ENCODE results near the gene METAP1. TPM values are rescaled to one million over a fixed set of nuclear protein-coding genes. Genes with fewer than 3 reads are reported as not detected.

The METAP1 gene
- total RNA-seq, 1 donor from 2014 or later: 41.9 TPM

DNA sequence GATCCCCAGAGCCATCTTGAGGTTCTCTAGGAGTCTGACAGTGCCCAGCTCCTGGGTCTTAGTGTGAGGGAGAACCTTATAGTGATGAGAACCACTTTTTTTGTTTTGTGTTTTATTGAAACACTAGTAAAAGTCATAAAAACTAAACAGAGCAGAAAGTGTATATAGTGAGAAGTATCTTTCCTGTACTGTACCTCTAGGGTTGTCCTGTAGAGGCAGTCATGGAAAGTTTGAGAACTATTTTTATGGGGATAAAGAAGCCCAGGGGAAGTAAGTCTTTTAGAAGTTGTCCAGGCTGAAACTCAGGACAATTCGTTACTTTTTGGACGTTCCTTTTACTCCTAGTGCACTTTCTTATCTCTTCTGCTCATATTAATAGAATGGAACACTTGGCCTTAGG, 52.2 kb downstream of the METAP1 start:
- TF ChIP-seq, protein P1, sequence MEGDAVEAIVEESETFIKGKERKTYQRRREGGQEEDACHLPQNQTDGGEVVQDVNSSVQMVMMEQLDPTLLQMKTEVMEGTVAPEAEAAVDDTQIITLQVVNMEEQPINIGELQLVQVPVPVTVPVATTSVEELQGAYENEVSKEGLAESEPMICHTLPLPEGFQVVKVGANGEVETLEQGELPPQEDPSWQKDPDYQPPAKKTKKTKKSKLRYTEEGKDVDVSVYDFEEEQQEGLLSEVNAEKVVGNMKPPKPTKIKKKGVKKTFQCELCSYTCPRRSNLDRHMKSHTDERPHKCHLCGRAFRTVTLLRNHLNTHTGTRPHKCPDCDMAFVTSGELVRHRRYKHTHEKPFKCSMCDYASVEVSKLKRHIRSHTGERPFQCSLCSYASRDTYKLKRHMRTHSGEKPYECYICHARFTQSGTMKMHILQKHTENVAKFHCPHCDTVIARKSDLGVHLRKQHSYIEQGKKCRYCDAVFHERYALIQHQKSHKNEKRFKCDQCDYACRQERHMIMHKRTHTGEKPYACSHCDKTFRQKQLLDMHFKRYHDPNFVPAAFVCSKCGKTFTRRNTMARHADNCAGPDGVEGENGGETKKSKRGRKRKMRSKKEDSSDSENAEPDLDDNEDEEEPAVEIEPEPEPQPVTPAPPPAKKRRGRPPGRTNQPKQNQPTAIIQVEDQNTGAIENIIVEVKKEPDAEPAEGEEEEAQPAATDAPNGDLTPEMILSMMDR (IDR thresholded peaks at IDR 0.05; ENCODE audit: insufficient read depth, low read length, severe bottlenecking): no peak
- H3K4me3 ChIP-seq (ENCODE audit: low read depth, low read length): no peak overlapping the region
- H3K27me3 ChIP-seq (ENCODE audit: control insufficient read depth, insufficient read depth, low read length): no peaks in the 10 kb centered on the region
- DNase-seq (ENCODE audit: low read depth): no peak
- FAIRE-seq: no peak
- H3K36me3 ChIP-seq (ENCODE audit: control insufficient read depth, insufficient read depth, low read length): peaks cover 14% of the 10 kb centered on the region

DNA sequence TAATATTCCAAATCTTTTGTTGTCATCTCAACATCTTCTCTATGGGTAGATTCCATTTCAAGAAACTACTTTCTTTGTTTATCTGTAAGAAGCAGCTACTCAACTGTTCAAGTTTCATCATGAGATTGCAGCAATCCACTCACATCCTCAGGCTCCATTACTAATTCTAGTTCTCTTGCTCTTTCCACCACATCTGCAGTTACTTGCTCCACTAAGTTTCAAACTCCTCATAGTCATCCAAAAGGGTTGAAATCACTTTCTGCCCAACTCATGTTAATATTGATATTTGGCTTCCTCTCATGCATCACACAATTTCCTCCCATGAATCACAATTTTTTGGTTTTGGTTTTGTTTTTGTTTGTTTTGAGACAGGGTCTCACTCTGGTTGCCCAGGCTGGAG, 57.4 kb downstream of the METAP1 start:
- DNase-seq (ENCODE audit: low read depth) (no peak), FAIRE-seq (no peak)
- no peaks in the 10 kb centered on the region for H3K27me3 ChIP-seq (ENCODE audit: control insufficient read depth, insufficient read depth, low read length)
- TF ChIP-seq, protein P1 (IDR thresholded peaks at IDR 0.05; ENCODE audit: insufficient read depth, low read length, severe bottlenecking): no peak
- H3K4me3 ChIP-seq (ENCODE audit: low read depth, low read length): no peak overlapping the region
- H3K36me3 ChIP-seq (ENCODE audit: control insufficient read depth, insufficient read depth, low read length): peaks cover 10% of the 10 kb centered on the region

DNA sequence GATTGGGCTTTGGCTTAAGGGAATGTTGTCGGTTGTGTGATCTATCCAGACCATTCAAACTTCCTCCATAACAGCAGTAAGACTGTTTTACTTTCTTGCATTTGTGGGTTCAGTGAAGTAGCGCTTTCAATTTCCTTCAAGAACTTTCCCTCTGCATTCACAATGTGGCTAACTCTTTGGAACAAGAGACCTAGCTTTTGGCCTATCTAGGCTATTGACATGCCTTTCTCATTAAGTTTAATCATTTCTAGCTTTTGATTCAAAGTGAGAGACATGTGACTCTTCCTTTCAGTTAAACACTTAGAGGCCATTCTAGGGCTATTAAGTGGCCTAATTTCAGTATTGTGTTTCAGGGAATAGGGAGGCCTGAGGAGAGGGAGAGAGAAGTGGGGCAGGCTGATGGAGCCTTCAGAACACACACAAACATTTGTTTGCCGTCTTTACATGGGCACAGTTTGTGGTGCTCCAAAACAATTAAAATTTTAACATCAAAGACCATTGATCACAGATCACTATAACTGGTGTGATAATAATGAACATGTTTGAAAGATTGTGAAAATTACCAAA, 59.0 kb downstream of the METAP1 start:
- TF ChIP-seq, protein P1 (IDR thresholded peaks at IDR 0.05; ENCODE audit: insufficient read depth, low read length, severe bottlenecking): no peak
- no peaks in the 10 kb centered on the region for H3K27me3 ChIP-seq (ENCODE audit: control insufficient read depth, insufficient read depth, low read length)
- no peak overlapping the region for H3K4me3 ChIP-seq (ENCODE audit: low read depth, low read length)
- FAIRE-seq: no peak
- no peak for DNase-seq (ENCODE audit: low read depth)
- peaks cover 12% of the 10 kb centered on the region for H3K36me3 ChIP-seq (ENCODE audit: control insufficient read depth, insufficient read depth, low read length)

DNA sequence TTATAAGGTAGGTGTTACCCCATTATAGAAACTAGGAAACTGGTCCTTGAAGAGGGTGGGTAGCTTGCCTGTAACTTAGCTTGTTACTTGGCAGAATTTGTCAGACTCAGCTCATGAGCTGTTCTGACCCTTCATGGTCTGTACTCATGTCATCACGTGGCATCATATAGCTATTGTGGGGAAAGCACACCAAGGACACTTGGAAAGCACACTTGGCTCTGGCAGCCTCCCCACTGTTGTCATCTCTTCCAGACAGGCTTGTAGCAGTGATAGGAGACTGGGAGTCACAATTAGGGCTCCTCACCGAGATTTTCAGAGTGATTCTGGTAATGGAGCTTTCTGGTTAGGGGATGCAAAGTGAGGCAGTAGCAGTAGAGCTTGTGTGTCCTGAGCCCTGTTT, 62.7 kb downstream of the METAP1 start:
- Histone ChIP-seq H3K36me3 (ENCODE audit: control insufficient read depth, insufficient read depth, low read length) (peaks cover 9% of the 10 kb centered on the region), H3K4me3 (ENCODE audit: low read depth, low read length) (no peak overlapping the region), H3K27me3 (ENCODE audit: control insufficient read depth, insufficient read depth, low read length) (no peaks in the 10 kb centered on the region)
- no peak for DNase-seq (ENCODE audit: low read depth)
- no peak for FAIRE-seq
- TF ChIP-seq, protein P1 (IDR thresholded peaks at IDR 0.05; ENCODE audit: insufficient read depth, low read length, severe bottlenecking): no peak

DNA sequence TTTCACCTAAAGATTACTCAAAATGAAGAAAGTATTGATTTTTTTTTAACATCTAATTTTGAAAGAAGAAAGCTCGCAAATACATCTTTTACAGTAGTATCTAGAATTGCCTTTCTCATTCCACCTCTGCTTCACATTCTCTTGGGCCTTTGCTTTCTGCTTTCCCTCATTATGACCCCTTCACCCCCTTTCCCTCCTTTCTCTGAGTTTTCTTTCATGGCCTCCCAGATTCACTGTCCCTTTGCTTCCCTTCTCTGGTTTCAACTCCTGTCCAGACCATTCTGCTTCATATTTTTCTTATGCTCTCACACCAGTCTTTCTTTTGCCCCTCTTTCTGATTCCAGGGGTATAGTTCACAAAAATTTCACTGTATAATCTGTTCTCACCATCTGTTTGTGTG, 64.0 kb downstream of the METAP1 start:
- Histone ChIP-seq H3K36me3 (ENCODE audit: control insufficient read depth, insufficient read depth, low read length) (peaks cover 9% of the 10 kb centered on the region), H3K27me3 (ENCODE audit: control insufficient read depth, insufficient read depth, low read length) (no peaks in the 10 kb centered on the region), H3K4me3 (ENCODE audit: low read depth, low read length) (no peak overlapping the region)
- FAIRE-seq: no peak
- no peak for DNase-seq (ENCODE audit: low read depth)
- TF ChIP-seq, protein P1 (IDR thresholded peaks at IDR 0.05; ENCODE audit: insufficient read depth, low read length, severe bottlenecking): no peak

DNA sequence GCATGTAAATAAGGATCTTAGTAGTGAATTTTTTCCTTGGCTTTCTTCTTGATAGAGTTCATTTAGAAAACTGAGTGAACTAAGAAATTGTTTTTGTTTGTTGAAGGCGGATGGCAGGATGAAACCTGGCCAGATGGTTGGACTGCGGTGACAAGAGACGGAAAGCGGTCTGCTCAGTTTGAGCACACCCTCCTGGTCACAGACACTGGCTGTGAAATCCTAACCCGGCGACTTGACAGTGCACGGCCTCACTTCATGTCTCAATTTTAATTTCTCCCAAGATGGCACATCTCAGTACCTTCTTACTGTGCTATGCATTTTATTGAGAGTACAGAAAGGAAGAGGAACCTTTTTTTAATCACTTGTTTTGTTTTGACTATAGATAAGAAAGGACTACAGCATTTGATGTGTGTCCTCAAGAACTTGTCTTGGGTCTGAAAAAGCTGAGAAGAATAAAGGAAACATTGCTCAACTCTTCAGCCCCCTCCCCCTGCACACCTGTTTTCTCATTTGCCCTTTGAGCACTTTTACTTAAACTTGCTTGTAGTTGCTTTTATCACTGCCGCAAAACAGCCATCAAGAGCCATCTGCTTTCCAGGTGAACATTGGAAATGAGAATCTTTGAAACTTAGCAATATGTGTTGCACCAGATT, 65.7 kb downstream of the METAP1 start:
- Histone ChIP-seq H3K4me3 (ENCODE audit: low read depth, low read length) (no peak overlapping the region), H3K36me3 (ENCODE audit: control insufficient read depth, insufficient read depth, low read length) (peaks cover 9% of the 10 kb centered on the region), H3K27me3 (ENCODE audit: control insufficient read depth, insufficient read depth, low read length) (no peaks in the 10 kb centered on the region)
- DNase-seq (ENCODE audit: low read depth): no peak
- no peak for FAIRE-seq
- TF ChIP-seq, protein P1 (IDR thresholded peaks at IDR 0.05; ENCODE audit: insufficient read depth, low read length, severe bottlenecking): no peak
